Nephron progenitor cell (in vitro differentiated cells): ENCODE data around the gene MMP19.
A peak's percentile ranks its signal among the peaks of the same experiment; 100 is the strongest.

ENCODE experiments used
- DNase-seq: peaks from one replicate; pipeline ENCODE4 v3.0.0; 2021
- H3K27ac Mint-ChIP-seq: 2 replicates; pipeline ENCODE4 v1.8.0; 2021; ENCODE audit warnings: mild to moderate bottlenecking, moderate library complexity, mixed read lengths
- H3K27me3 Mint-ChIP-seq: 2 replicates; pipeline ENCODE4 v1.8.0; 2021; ENCODE audit warnings: mild to moderate bottlenecking, low read depth, mixed read lengths; ENCODE audit not compliant: poor library complexity
- H3K36me3 Mint-ChIP-seq: 2 replicates; pipeline ENCODE4 v1.8.0; 2021; ENCODE audit warnings: low read depth, mixed read lengths
- H3K4me1 Mint-ChIP-seq: 2 replicates; pipeline ENCODE4 v1.8.0; 2021; ENCODE audit warnings: mixed read lengths
- H3K4me3 Mint-ChIP-seq: 2 replicates; pipeline ENCODE4 v1.8.0; 2021; ENCODE audit warnings: mild to moderate bottlenecking, moderate library complexity, mixed read lengths
- H3K9me3 Mint-ChIP-seq: 2 replicates; pipeline ENCODE4 v1.8.0; 2021; ENCODE audit warnings: mild to moderate bottlenecking, moderate library complexity, mixed read lengths
- CTCF ChIP-seq: fragments of 200-600 bp; sonication (generic); IDR thresholded peaks from 2 replicates; pipeline ENCODE4 v1.5.0; 2021; ENCODE audit warnings: antibody characterized with exemption

Gene MMP19

GRCh38 chr12:55852740-55853139 lies 10.0 kb upstream of the MMP19 start:
- H3K27ac Mint-ChIP-seq, result no peak overlapping the region
- H3K36me3 Mint-ChIP-seq, result no peaks in the 10 kb centered on the region
- peaks cover 49% of the 10 kb centered on the region for H3K4me1 Mint-ChIP-seq
- no peaks in the 10 kb centered on the region for H3K9me3 Mint-ChIP-seq
- DNase-seq, result no peak
- H3K27me3 Mint-ChIP-seq, result peaks cover 4% of the 10 kb centered on the region
- TF ChIP-seq CTCF, result no peak
- H3K4me3 Mint-ChIP-seq, result no peak overlapping the region

GRCh38 chr12:55850893-55851292 lies 8.2 kb upstream of the MMP19 start:
- H3K36me3 Mint-ChIP-seq, result no peaks in the 10 kb centered on the region

DNA sequence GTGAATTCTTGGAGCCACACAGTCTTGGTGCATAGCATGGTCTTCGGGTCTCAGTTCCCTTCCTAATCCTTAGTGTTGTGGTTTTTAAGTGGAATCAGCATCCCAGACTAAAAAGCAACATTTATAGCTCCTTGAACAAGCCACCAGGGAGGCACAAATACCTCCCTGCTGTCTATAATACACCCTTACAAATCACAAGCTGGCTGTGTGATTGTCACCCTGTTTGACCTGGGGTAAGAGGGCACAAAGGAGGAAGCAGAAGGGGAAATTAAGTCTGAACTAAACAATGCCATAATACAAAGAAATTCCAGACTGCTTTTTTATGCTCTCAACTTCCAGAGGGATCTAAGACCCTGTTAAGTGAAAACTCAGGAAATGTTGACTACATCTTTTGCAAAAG lies 7.7 kb upstream of the MMP19 start:
- Mint-ChIP-seq H3K4me3 (no peak overlapping the region), H3K27ac (peak overlapping the region; percentile 81), H3K4me1 (peaks cover 55% of the 10 kb centered on the region), H3K36me3 (no peaks in the 10 kb centered on the region), H3K9me3 (no peaks in the 10 kb centered on the region), H3K27me3 (peaks cover 4% of the 10 kb centered on the region)
- DNase-seq, result no peak
- no peak for TF ChIP-seq CTCF

More at GRCh38 chr12:55850893-55851292, 8.2 kb upstream of the MMP19 start:
- H3K27me3 Mint-ChIP-seq, result peaks cover 4% of the 10 kb centered on the region
- H3K27ac Mint-ChIP-seq, result no peak overlapping the region
- DNase-seq, result no peak
- no peak for TF ChIP-seq CTCF
- no peak overlapping the region for H3K4me3 Mint-ChIP-seq
- H3K9me3 Mint-ChIP-seq, result no peaks in the 10 kb centered on the region
- peaks cover 51% of the 10 kb centered on the region for H3K4me1 Mint-ChIP-seq

- H3K9me3 Mint-ChIP-seq, result no peaks in the 10 kb centered on the region
- H3K4me3 Mint-ChIP-seq, result no peak overlapping the region
- peak overlapping the region; percentile 87 for H3K27ac Mint-ChIP-seq
- DNase-seq, result no peak
- H3K27me3 Mint-ChIP-seq, result peaks cover 4% of the 10 kb centered on the region
- peaks cover 60% of the 10 kb centered on the region for H3K4me1 Mint-ChIP-seq
- no peaks in the 10 kb centered on the region for H3K36me3 Mint-ChIP-seq
- TF ChIP-seq CTCF, result no peak
These were observed 7.0 kb upstream of the MMP19 start for GRCh38 chr12:55849616-55850343.

DNA sequence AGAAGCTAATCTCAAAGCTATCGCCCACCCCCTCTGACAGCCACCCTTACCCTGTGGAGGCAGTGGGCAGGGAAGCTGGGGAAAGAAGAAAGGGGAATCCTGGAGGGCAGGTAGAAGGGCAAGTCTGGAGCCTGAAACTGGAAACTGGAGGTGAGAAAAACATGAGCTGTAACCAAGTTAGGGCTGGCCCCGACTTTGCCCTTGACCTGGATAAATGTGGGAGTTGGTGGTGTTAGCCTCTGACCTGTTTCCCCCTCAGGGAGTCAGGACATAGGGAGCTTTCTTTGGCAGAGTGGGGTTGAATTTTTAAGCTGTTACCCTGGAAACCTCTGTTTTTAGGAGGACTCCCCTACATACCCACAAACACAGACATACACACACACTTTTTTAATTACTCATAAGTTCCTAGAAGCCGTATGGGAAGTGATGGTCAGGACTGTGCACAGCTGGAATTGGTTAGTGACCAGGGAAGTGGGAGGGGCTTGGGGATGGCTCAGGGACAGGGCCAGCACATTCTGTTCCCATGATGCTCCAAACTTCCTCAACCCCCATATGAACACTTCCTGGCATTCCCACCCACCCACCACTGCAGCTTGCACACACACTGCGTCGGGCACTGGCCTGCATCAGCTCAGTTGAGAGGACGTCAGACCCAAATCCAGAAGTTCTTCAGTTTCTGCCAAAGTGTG lies 5.0 kb upstream of the MMP19 start:
- Mint-ChIP-seq H3K4me1 (peaks cover 76% of the 10 kb centered on the region), H3K36me3 (no peaks in the 10 kb centered on the region), H3K27ac (peak overlapping the region; percentile 88), H3K27me3 (peaks cover 4% of the 10 kb centered on the region), H3K4me3 (no peak overlapping the region), H3K9me3 (no peaks in the 10 kb centered on the region)
- DNase-seq, result peak; percentile 44
- TF ChIP-seq CTCF, result no peak
